GM19438 (cell line): Measurements from ENCODE around the gene SLC30A1.
"Not testable (repeated sequence)": the region's sequence is repeated elsewhere in the genome, so short reads cannot be mapped to it uniquely, and the experiment has no call there.

Source experiments
- ATAC-seq: cut with Tn5 transposase; IDR thresholded peaks from one replicate; pipeline ENCODE4 v1.9.1; 2021; ENCODE audit warnings: low read depth; ENCODE audit not compliant: unreplicated experiment

The SLC30A1 gene, protein sequence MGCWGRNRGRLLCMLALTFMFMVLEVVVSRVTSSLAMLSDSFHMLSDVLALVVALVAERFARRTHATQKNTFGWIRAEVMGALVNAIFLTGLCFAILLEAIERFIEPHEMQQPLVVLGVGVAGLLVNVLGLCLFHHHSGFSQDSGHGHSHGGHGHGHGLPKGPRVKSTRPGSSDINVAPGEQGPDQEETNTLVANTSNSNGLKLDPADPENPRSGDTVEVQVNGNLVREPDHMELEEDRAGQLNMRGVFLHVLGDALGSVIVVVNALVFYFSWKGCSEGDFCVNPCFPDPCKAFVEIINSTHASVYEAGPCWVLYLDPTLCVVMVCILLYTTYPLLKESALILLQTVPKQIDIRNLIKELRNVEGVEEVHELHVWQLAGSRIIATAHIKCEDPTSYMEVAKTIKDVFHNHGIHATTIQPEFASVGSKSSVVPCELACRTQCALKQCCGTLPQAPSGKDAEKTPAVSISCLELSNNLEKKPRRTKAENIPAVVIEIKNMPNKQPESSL

DNA sequence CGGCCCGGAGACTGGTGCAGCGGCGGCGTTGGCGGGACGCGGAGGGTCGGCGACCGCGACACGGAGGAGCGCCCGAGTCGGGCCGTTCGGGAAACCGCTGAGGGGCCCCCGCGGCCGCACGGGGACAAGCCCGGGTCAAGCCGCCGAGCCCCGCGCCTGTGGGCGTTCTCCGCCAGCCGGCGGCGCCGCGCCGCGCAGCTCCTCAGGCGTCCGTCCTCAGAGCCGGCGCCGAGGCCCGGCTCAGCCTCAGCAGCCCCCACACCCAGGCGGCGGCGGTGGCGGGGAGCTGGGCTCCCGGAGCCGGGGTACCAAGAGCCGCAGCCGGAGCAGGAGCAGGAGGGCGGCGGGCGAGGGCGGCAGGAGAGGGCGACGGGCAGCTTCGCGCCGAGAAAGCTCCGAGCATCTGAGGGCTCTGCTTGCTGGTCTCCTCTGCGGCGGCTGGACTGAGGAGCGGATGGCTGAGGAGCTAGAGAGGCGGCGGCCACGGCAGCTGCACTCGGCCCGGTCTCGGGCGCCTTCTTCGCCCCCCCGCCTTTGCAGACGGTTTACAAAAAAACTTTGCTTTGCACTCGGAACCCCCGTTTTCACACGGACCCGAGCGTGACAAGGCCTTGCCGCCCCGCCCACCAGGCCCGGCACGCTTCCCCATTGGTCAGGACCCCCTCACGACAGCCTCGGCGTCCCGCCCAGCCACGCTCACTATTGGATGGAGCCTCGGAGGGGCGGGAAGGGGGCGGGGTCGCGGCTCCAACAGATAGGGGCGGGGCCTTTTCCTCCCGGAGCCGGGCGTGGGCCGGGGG lies at the start of gene SLC30A1:
TSS of gene SLC30A1 (minus strand) at position 522 of the 800 bp plus-strand sequence. CDS start 549 bp downstream, outside the sequence.
- peak; percentile 82 for ATAC-seq

GRCh38 chr1:211628417-211628816 lies 49.5 kb upstream of the SLC30A1 start:
- ATAC-seq = no peak

- ATAC-seq = no peak
Measured at GRCh38 chr1:211627259-211627658, 48.3 kb upstream of the SLC30A1 start.

DNA sequence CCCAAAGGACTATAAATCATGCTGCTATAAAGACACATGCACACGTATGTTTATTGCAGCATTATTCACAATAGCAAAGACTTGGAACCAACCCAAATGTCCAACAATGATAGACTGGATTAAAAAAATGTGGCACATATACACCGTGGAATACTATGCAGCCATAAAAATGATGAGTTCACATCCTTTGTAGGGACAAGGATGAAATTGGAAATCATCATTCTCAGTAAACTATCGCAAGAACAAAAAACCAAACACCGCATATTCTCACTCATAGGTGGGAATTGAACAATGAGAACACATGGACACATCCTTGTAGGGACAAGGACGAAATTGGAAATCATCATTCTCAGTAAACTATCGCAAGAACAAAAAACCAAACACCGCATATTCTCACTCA lies 46.9 kb upstream of the SLC30A1 start:
- not testable (repeated sequence) for ATAC-seq

- ATAC-seq = no peak
Measured at GRCh38 chr1:211625040-211625439, 46.1 kb upstream of the SLC30A1 start.

DNA sequence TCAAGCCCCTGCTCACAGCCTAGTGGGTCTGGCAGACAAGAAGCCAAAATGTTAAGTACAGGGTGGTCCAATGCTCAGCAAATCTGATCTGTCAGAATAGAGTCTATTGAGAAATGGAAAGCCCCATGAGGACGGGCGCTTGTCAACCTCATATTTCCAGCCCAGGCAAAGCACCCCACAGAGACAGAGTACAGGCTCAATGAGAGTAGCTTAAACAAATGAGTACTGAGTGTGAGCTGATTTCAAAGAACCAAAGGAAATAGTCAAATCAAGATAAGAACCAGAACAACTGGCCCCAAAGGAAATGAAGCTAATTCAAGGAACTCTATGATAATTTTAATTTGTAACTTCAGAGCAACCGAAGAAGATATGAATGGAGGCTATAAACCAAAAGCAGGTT lies 44.6 kb upstream of the SLC30A1 start:
- ATAC-seq = no peak

- no peak for ATAC-seq
Measured at GRCh38 chr1:211621447-211622198, 42.7 kb upstream of the SLC30A1 start.

GRCh38 chr1:211620097-211620496 lies 41.1 kb upstream of the SLC30A1 start:
- ATAC-seq = no peak

DNA sequence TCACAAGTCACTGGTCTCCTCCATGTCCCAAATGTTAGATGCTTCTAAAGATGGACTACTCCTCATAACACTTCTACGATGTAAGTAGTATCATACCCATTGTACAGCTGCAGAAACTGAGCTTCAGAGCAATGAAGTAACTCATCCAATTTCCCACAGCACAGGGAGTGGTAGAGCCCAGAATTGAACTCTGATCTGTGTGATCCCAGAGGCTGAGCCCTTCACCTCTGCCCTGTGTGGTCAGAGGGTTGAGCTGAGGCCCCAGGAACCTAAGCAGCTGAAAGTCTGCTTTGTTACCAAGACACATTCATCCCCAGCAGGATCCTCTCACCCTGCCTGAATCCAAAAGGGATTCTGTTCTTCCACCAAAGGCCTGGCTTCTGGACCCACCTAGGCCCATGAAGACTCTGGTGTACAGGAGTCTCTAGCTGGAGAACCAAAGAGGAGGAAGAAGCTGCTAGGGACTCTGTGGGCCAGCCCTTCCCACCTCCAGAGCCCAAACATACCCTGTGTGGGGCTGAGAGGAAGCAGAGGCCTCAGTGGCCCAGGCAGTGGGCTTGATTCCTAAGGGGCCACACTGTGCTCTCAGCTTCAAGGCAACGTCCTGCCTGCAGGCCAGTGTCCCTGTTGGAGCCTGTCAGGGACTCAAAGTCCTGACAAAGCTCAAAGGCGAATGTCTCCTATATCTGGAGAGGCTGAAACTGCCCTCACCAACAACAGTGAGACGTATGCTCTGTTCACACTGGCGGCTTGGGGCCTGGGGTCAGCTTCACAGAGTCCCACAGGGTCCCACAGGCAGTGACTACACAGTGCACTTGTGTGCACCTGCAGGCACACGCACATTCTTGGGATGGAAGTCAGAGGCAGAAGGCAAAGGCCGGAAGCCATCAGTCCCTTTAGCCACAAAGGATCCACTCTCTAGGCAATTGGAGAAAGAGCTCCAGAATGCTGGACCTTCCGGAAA lies 40.4 kb upstream of the SLC30A1 start:
- ATAC-seq = no peak

GRCh38 chr1:211616965-211617297 lies 38.0 kb upstream of the SLC30A1 start:
- ATAC-seq = no peak

- no peak for ATAC-seq
Measured at GRCh38 chr1:211616231-211616964, 37.4 kb upstream of the SLC30A1 start.

GRCh38 chr1:211614615-211615014 lies 35.7 kb upstream of the SLC30A1 start:
- ATAC-seq = no peak

- no peak for ATAC-seq
Measured at GRCh38 chr1:211613951-211614350, 35.0 kb upstream of the SLC30A1 start.

DNA sequence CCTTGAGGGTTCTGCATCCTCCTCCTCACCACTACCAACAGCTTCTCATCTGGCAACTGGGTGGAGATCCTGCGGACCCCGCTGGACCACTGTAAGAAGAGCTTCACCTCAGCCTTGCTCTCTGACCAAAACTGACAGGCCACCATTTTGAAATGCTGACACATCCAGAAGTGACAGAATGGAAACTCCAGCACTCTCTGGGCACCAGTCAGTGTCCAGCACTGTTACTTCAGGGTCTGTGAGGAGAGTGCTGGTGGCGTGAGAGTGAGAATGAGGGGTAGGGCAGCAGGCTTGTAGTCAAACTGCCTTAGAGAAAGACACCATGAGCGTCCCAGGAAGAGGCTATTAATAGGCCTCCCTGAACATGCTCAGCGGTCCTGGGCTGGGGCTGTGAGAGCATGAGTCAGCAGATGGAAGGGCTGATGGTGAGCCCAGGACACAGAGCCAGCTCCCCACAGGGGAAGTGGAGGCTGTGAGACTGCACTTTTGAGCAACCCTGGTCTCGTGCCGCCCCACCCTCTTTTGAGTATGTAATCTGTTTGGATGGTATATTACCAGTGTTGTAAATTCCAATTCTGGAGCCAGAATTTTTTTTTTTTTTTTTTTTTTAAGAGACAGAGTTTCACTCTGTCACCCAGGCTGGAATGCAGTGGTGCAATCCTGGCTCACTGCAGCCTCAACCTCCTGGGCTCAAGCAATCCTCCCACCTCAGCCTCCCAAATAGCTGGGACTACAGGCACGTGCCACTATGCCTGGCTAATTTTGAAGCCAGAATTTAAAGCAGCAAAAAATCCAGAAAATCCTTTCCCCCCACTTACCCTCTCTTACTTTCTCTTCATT lies 34.4 kb upstream of the SLC30A1 start:
- ATAC-seq = no peak

DNA sequence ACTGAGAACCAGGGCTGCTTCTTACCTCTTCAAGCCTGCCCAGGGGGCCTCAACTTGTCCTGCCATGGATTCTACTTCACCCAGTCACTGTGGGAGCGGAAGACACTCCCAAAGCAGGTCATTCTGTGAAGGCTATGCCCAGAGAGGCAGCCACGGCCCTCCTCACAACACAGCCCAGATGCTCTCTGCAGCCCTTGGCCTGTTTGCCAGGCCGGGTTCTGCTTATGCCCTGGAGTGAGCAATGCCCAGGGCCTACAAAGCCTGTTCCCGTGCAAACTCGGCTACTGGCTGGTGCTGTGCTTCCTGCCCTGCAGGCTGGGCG lies 33.8 kb upstream of the SLC30A1 start:
- no peak for ATAC-seq

DNA sequence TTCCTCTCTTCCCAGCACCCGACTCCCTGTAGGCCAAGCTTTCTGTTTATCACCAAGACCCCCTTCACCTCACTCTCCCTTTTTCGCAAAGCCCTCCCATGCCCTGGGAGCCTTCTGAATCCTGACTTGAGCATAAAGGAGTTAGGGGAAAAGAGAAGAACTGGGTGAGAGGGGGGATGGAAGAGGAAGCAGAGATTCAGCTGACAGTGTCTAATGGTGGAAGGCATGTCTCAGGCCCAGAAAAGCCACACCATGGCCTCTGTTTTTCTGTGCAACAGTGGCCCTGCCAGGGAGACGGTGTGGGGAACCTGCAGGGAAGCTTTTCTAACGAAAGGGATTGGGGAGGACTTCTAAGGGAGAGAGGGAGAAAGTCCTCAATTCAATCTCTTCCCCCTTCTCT lies 32.9 kb upstream of the SLC30A1 start:
- ATAC-seq = no peak

DNA sequence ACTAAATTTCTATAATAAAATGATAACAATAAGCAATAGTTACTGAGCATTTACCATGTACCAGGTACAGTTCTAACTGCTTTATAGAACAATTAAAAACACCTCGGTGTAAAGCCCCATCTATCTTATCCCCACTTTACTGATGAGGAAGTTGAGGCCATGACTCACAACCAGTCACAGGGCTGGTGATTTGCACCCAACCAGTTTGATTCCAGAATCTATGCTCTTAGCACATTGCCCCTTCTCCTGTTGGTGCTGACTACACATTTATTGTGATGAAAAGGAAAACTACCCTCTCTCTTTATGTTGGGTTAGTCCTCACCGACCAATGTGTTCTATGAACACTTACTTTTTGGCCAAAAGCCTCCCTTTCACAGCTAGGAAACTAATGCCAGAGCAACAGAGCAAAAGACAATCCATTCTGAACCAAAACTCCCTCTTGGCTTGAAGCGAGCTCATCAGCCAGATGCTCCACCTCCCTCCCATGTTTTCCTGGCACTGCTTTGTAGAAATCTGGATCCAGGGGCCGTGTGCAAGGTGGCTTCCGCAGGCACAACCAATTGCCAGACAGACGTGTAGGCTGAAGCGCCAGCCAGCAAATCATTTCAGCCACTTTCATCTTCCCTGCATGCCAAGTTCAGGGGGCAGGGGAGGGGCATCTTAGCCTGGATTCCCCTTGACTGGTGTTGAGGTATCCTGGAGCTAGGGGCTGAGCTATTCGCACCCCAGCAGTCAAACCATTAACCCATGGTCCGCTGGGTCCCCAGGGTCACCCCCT lies 32.0 kb upstream of the SLC30A1 start:
- ATAC-seq = no peak
